HepG2 (cell line): Measurements from ENCODE around the gene SNX7. TPM values are rescaled to one million over a fixed set of nuclear protein-coding genes. Genes with fewer than 3 reads are reported as not detected.
A peak's percentile ranks its signal among the peaks of the same experiment; 100 is the strongest.

Experiments
- BRCA1 ChIP-seq: sonication (generic); formaldehyde crosslinking; IDR thresholded peaks from 2 replicates; pipeline ENCODE4 v1.4.0; 2020; ENCODE audit warnings: missing genetic modification reagents
- CBFB ChIP-seq: sonication (generic); formaldehyde crosslinking; IDR thresholded peaks from 2 replicates; pipeline ENCODE4 v1.4.0; 2020; ENCODE audit warnings: missing genetic modification reagents
- HHEX ChIP-seq: IDR thresholded peaks from 2 replicates; pipeline ENCODE4 v1.6.1; 2016; ENCODE audit warnings: control low read depth
- HMG20B ChIP-seq: conservative IDR thresholded peaks from 2 replicates; pipeline ENCODE4 v1.6.1; 2016; ENCODE audit warnings: missing genetic modification reagents, missing compliant biosample characterization
- HNF4A ChIP-seq: sonication (generic); formaldehyde crosslinking; IDR thresholded peaks from 2 replicates; pipeline ENCODE4 v1.4.0; 2020; ENCODE audit warnings: missing genetic modification reagents
- MAZ ChIP-seq, 2 experiments: sonication (generic) in 1 of 2; formaldehyde crosslinking in 1 of 2; IDR thresholded peaks; 2 replicates each; pipeline versions ENCODE4 v1.5.0 to v1.6.1; 2012 to 2020; ENCODE audit warnings: low read depth in 2 of 2, mild to moderate bottlenecking in 2 of 2, borderline replicate concordance in 1 of 2, improper control_type of control experiment in 1 of 2, low read length in 1 of 2, missing genetic modification reagents in 1 of 2, moderate library complexity in 1 of 2
- PCBP1 ChIP-seq: fragments of 200-400 bp; formaldehyde crosslinking; IDR thresholded peaks from 2 replicates; pipeline ENCODE4 v1.6.1; 2017; ENCODE audit warnings: mild to moderate bottlenecking, low read depth, low read length, borderline replicate concordance
- REPIN1 ChIP-seq: sonication (generic); formaldehyde crosslinking; IDR thresholded peaks from 2 replicates; pipeline ENCODE4 v1.8.0; 2022; ENCODE audit warnings: missing genetic modification reagents, low read depth, mild to moderate bottlenecking, borderline replicate concordance
- SAP130 ChIP-seq: IDR thresholded peaks from 2 replicates; pipeline ENCODE4 v1.6.1; 2016; ENCODE audit warnings: low read depth
- SKI ChIP-seq: fragments of 450-650 bp; IDR thresholded peaks from one replicate; pipeline ENCODE4 v1.6.1; 2018; ENCODE audit warnings: mild to moderate bottlenecking; ENCODE audit not compliant: partially characterized antibody
- ZNF12 ChIP-seq: sonication (generic); formaldehyde crosslinking; IDR thresholded peaks from 2 replicates; pipeline ENCODE4 v1.5.0; 2020; ENCODE audit warnings: missing genetic modification reagents
- ZNF329 ChIP-seq: sonication (generic); formaldehyde crosslinking; IDR thresholded peaks from 2 replicates; pipeline ENCODE4 v1.9.0; 2021; ENCODE audit warnings: low read depth, mild to moderate bottlenecking, missing genetic modification reagents
- ZNF367 ChIP-seq: sonication (generic); formaldehyde crosslinking; IDR thresholded peaks from 2 replicates; pipeline ENCODE4 v1.4.0; 2020; ENCODE audit warnings: missing genetic modification reagents, borderline replicate concordance
- ZNF501 ChIP-seq: sonication (generic); formaldehyde crosslinking; IDR thresholded peaks from 2 replicates; pipeline ENCODE4 v1.5.1; 2020; ENCODE audit warnings: mild to moderate bottlenecking, moderate library complexity, missing genetic modification reagents
- ZNF674 ChIP-seq: sonication (generic); formaldehyde crosslinking; IDR thresholded peaks from 2 replicates; pipeline ENCODE4 v1.5.0; 2020; ENCODE audit warnings: low read depth, mild to moderate bottlenecking, missing genetic modification reagents
- ZNF772 ChIP-seq: sonication (generic); formaldehyde crosslinking; IDR thresholded peaks from 2 replicates; pipeline ENCODE4 v1.5.0; 2020; ENCODE audit warnings: mild to moderate bottlenecking, missing genetic modification reagents
- polyA plus RNA-seq, 8 experiments: library from polyadenylated mRNA; depleted of rRNA in 3 of 8; stranded (reverse) in 7 of 8; unstranded in 1 of 8; fragments of >200 nt; fragmentation: Illumina TruSeq in 4 of 8; extraction: Trizol in 4 of 8; gene quantifications; 2 replicates each; pipeline versions ENCODE4 v1.2.1 to v1.2.3, GENCODE V29; 2011 to 2016; ENCODE audit warnings: low read depth in 4 of 8, missing spikeins in 1 of 8, mixed read lengths in 1 of 8; ENCODE audit not compliant: insufficient read depth in 1 of 8
- total RNA-seq, 5 experiments: library from RNA; depleted of rRNA; stranded (reverse); fragments of >200 nt; fragmentation: Illumina TruSeq; extraction: Trizol; gene quantifications; 2 replicates each; pipeline ENCODE4 v1.2.3, GENCODE V29; 2016; ENCODE audit warnings: low read depth in 1 of 5
- TF ChIP-seq, protein P1 (sequence below): sonication (generic); formaldehyde crosslinking; IDR thresholded peaks from 2 replicates; pipeline ENCODE4 v1.8.1; 2023; ENCODE audit warnings: missing genetic modification reagents, inconsistent platforms, borderline replicate concordance
- TF ChIP-seq, protein P2 (sequence below): sonication (generic); formaldehyde crosslinking; IDR thresholded peaks from 2 replicates; pipeline ENCODE4 v1.5.1; 2020; ENCODE audit warnings: missing genetic modification reagents, mild to moderate bottlenecking, borderline replicate concordance
- TF ChIP-seq, protein P3 (sequence below): sonication (generic); formaldehyde crosslinking; IDR thresholded peaks from 2 replicates; pipeline ENCODE4 v1.4.0; 2020; ENCODE audit warnings: missing genetic modification reagents, low read depth, mild to moderate bottlenecking, borderline replicate concordance
- TF ChIP-seq, protein P4 (sequence below): sonication (generic); formaldehyde crosslinking; IDR thresholded peaks from 2 replicates; pipeline ENCODE4 v1.5.0; 2020; ENCODE audit warnings: mild to moderate bottlenecking, missing genetic modification reagents, borderline replicate concordance
- TF ChIP-seq, protein P5 (sequence below): IDR thresholded peaks from 2 replicates; pipeline ENCODE4 v1.6.1; 2016; ENCODE audit warnings: low read depth, borderline replicate concordance

SNX7 gene
- total and polyA plus RNA-seq, 2 of the 13 experiments (the other 11 are each of a cell fraction or from before 2014, with no cell fraction given): 14.3 to 33.5 TPM

DNA sequence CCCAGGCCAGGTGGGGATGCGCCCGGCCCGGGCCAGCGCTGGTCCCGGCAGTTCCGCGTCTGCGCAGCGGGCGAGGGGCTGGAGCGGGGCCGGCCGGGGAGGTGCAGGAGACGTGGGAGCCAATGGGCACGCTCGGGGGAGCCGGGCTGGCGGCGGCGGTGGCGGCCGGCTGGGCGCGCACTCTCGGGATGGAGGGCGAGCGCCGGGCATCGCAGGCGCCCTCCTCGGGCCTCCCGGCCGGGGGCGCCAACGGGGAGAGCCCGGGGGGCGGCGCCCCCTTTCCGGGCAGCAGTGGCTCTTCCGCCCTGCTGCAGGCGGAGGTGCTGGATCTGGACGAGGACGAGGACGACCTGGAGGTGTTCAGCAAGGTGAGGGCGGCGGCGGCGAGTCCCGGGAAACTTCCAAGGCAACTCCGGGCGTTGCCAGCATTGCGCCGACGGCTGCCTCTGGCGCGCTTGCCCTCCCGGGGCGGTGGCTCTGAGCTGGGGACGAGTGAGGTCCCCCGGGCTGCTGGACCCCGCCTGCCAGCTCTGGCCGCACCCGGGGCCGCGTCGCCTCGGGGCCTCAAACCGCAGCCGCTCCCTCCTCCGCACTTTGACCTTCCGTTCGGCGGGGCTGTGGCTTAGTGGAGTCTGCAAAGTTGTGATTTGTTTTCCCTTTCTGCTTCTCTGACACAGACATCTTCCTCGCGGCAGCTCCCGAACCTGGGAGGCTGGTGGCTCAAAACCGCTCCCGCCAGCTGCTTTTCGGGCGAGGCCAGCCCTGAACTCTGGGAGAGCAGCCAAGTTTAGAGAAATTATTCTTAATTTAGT lies at the start of gene SNX7 (continued):
- TF ChIP-seq, protein P1, sequence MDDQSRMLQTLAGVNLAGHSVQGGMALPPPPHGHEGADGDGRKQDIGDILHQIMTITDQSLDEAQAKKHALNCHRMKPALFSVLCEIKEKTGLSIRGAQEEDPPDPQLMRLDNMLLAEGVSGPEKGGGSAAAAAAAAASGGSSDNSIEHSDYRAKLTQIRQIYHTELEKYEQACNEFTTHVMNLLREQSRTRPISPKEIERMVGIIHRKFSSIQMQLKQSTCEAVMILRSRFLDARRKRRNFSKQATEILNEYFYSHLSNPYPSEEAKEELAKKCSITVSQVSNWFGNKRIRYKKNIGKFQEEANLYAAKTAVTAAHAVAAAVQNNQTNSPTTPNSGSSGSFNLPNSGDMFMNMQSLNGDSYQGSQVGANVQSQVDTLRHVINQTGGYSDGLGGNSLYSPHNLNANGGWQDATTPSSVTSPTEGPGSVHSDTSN (CRISPR knock-in tag): 0 out of 2 replicates have a peak, but pooled peaks have one; percentile 36
- TF ChIP-seq ZNF772 (CRISPR knock-in tag): peak; percentile 58; the same call in 1 of the 2 replicates
- TF ChIP-seq BRCA1 (CRISPR knock-in tag): no peak
- no peak for TF ChIP-seq PCBP1
- TF ChIP-seq, protein P2, sequence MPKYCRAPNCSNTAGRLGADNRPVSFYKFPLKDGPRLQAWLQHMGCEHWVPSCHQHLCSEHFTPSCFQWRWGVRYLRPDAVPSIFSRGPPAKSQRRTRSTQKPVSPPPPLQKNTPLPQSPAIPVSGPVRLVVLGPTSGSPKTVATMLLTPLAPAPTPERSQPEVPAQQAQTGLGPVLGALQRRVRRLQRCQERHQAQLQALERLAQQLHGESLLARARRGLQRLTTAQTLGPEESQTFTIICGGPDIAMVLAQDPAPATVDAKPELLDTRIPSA: no peak
- no peak for TF ChIP-seq ZNF367 (CRISPR knock-in tag)
- TF ChIP-seq HMG20B (CRISPR knock-in tag): 0 out of 2 replicates have a peak, but pooled peaks have one; percentile 75
- TF ChIP-seq ZNF501: no peak
- TF ChIP-seq CBFB (CRISPR knock-in tag): peak; percentile 98
- TF ChIP-seq SKI: peak; percentile 42
- peak; percentile 82 for TF ChIP-seq HNF4A (CRISPR knock-in tag)
- peak; percentile 90; the same call in 1 of the 2 replicates for TF ChIP-seq ZNF674
- 0 out of 2 replicates have a peak, but pooled peaks have one; percentile 27 for TF ChIP-seq ZNF12 (CRISPR knock-in tag)
- TF ChIP-seq, protein P3, sequence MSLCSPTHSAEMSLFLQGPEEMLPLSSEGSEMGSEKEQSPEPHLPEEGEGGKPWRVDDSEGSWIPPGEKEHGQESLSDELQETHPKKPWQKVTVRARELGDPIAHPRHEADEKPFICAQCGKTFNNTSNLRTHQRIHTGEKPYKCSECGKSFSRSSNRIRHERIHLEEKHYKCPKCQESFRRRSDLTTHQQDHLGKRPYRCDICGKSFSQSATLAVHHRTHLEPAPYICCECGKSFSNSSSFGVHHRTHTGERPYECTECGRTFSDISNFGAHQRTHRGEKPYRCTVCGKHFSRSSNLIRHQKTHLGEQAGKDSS (CRISPR knock-in tag): no peak
- TF ChIP-seq, protein P4, sequence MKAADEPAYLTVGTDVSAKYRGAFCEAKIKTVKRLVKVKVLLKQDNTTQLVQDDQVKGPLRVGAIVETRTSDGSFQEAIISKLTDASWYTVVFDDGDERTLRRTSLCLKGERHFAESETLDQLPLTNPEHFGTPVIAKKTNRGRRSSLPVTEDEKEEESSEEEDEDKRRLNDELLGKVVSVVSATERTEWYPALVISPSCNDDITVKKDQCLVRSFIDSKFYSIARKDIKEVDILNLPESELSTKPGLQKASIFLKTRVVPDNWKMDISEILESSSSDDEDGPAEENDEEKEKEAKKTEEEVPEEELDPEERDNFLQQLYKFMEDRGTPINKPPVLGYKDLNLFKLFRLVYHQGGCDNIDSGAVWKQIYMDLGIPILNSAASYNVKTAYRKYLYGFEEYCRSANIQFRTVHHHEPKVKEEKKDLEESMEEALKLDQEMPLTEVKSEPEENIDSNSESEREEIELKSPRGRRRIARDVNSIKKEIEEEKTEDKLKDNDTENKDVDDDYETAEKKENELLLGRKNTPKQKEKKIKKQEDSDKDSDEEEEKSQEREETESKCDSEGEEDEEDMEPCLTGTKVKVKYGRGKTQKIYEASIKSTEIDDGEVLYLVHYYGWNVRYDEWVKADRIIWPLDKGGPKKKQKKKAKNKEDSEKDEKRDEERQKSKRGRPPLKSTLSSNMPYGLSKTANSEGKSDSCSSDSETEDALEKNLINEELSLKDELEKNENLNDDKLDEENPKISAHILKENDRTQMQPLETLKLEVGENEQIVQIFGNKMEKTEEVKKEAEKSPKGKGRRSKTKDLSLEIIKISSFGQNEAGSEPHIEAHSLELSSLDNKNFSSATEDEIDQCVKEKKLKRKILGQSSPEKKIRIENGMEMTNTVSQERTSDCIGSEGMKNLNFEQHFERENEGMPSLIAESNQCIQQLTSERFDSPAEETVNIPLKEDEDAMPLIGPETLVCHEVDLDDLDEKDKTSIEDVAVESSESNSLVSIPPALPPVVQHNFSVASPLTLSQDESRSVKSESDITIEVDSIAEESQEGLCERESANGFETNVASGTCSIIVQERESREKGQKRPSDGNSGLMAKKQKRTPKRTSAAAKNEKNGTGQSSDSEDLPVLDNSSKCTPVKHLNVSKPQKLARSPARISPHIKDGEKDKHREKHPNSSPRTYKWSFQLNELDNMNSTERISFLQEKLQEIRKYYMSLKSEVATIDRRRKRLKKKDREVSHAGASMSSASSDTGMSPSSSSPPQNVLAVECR (CRISPR knock-in tag): peak; percentile 74; the same call in 1 of the 2 replicates
- peak; percentile 58 for TF ChIP-seq SAP130 (CRISPR knock-in tag)
- TF ChIP-seq HHEX (CRISPR knock-in tag): no peak
- TF ChIP-seq REPIN1 (CRISPR knock-in tag): 0 out of 2 replicates have a peak, but pooled peaks have one; percentile 16
- TF ChIP-seq MAZ (IDR thresholded peaks at IDR 0.05; ENCODE audit: borderline replicate concordance, low read depth, low read length): 0 out of 2 replicates have a peak, but pooled peaks have one; percentile 10
- peak; percentile 84 for TF ChIP-seq MAZ (CRISPR knock-in tag; IDR thresholded peaks at IDR 0.05; ENCODE audit: low read depth)
- TF ChIP-seq, protein P5, sequence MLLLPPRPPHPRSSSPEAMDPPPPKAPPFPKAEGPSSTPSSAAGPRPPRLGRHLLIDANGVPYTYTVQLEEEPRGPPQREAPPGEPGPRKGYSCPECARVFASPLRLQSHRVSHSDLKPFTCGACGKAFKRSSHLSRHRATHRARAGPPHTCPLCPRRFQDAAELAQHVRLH: no peak
- TF ChIP-seq ZNF329 (CRISPR knock-in tag): no peak
